Ramos (cell line): Measurements from ENCODE around the gene DCAF8.

Source experiments
- in situ Hi-C: fragments of 300-500 bp; cut with MboI; formaldehyde crosslinking; loops from one replicate; pipeline ENCODE4 v1.14.3; 2022; ENCODE audit warnings: low sequenced_read_pairs; ENCODE audit not compliant: unreplicated experiment

Gene DCAF8

GRCh38 chr1:160187407-160187806 lies 74.9 kb downstream of the DCAF8 start:
- in situ Hi-C loops, result no loop called here

GRCh38 chr1:160186729-160187128 lies 75.6 kb downstream of the DCAF8 start:
- in situ Hi-C loops, result no loop called here

- in situ Hi-C loops, result no loop called here
Measured at GRCh38 chr1:160186246-160186645, 76.1 kb downstream of the DCAF8 start.

DNA sequence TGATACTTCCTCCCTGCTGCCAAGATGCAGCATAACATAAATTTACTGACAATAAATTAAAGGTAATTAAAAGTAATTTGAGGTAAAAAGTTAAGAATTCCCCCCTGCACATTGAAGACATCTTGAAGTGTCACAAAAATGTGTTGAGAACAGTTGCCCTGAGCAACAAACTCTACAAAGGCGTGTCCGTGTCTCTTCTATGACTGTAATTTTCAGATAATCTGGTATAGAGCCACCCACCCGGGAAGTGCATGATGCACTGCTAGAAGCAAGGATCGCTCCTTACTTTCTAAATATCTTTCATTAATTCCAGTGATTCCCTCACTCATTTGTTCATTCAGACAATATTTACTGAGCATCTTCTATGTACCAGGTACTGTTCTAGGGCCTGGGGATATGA lies 83.0 kb downstream of the DCAF8 start:
- in situ Hi-C loops, result no loop called here

DNA sequence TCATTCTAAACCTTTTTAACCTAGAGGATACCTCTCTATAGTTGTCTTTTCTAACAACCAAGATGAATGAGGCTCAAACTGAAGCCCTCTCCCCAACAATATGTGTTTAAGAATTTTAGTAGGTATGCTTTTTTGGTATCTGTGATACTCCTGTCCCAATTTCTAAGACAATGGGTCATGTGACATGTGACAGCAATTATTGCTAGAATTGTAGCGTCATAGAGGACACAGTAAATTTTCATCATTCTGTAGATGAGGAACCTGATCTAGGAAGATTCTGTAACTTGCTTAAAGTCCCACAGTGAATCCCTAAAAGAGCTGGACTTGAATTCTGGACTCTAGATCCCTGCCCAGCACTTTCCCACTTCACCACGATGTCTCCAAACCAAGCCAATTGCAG lies 83.6 kb downstream of the DCAF8 start:
- in situ Hi-C loops, result no loop called here

DNA sequence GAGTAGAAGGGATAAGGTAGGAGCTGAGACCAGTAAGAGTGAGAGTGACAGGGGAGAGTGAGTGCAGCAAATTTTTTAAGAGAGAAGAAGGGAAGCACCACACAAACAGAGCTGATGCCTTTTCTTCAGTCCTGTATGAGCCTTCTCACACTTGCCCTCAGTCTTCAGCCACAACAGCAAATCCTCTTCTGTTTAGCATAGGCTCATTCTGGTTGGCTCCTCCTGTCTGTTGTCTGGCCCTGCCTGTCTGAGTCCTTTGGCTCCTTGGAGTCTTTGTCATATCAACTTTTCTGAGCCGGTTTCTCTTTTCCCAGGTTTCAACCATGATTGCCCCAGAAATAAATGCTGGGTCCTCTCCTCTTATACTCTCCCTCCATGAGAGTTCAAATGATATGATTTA lies 84.7 kb downstream of the DCAF8 start:
- in situ Hi-C loops, result no loop called here

DNA sequence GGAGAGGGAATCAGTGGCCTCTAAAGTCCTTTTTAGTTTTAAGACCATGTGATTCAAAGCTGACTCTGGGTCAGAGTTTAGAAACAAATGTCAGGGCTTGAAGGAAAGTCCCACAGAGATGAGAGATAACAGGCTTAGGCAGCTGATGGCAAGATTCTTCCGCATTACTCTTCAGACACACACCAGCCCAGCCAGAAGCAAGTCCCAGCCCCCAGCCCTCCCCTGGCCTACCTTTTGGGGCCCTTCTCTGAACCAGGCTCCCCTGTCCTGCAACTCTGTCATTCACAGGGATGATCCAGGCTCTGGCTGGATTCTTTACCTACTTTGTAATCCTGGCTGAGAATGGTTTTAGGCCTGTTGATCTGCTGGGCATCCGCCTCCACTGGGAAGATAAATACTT lies 85.1 kb downstream of the DCAF8 start:
- in situ Hi-C loops, result no loop called here

DNA sequence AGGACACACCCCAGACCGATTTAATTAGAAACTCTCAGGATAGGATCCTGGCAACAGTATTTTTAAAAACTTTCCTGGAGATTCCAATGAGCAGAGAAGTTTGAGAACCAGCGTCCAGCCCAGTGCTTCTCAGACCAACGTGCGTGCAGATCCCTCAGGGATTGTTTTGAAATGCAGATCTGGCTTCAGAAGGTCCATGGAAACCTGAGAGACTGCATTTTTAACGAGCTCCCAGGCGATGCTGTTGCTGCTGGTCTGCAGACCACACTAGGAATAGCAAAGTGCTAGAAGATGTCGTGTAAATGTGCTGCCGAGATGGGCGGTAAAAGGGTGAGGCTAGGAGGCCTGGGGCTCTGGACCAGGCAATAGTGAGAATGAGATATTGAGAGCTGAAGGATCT lies 90.4 kb downstream of the DCAF8 start:
- in situ Hi-C loops, result no loop called here

DNA sequence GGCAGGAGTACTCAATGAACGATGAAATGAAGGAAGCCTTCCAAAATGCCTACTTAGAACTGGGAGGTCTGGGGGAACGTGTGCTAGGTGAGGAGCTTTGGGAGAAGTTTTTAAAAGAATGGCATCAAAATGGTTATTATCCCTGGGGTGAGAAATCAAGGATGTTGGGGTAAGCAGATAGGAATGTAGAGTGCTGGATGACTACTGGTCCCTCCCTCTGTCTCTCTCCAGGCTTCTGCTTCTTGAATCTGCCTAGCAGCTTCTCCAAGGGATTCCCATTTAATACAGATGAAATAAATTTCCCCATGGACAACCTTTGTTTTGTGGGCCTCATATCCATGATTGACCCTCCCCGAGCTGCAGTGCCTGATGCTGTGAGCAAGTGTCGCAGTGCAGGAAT lies 91.0 kb downstream of the DCAF8 start:
- in situ Hi-C loops, result no loop called here

- in situ Hi-C loops, result no loop called here
Measured at GRCh38 chr1:160169553-160170399, 92.6 kb downstream of the DCAF8 start.

DNA sequence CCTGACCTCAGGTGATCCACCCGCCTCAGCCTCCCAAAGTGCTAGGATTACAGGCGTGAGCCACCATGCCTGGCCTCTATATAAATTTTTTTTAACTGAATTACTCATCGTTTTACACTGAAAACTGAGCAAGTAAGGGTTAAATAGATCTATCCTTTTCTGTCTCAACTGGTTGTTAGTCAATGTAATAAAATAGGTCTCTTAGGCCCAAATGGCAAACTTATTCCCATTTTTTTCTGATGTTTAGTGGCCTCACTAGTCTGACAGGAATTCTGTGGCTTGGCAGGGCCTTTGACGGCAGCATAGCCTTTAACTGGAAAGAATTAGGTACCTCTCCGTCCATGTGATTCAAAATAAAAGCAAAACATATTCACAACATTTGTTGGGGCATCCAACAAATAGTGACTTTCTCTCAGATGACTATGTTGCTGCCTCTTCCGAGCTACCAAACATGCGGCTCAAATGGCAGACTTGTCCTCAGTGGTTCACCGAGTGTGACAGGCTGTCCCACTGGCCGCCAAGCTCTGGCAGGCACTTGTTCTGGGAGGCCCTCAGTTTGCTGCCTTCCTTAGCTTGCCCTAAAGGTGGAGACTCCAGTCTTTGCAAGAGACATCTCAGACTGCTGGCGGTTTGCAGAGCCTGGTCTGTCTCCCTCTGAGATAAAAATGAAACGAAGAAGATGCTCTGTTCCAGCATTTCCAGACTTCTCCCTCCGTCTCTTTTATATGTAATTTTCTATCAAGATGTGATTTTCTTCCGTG lies 93.6 kb downstream of the DCAF8 start:
- in situ Hi-C loops, result no loop called here

- in situ Hi-C loops, result no loop called here
Measured at GRCh38 chr1:160168016-160168415, 94.3 kb downstream of the DCAF8 start.

GRCh38 chr1:160167580-160167979 lies 94.8 kb downstream of the DCAF8 start:
- in situ Hi-C loops, result no loop called here

GRCh38 chr1:160167056-160167455 lies 95.3 kb downstream of the DCAF8 start:
- in situ Hi-C loops, result no loop called here

GRCh38 chr1:160166166-160166868 lies 96.0 kb downstream of the DCAF8 start:
- in situ Hi-C loops, result no loop called here
